NOMO-1 treated with dmso at 0.1 percent for 144 hours (cell line): Measurements from ENCODE around the gene ADAMTS17.

ENCODE experiments used
- DNase-seq: peaks from one replicate; lab custom pipeline; 2025; ENCODE audit not compliant: unreplicated experiment; lab: John Stamatoyannopoulos, UW

The ADAMTS17 gene

DNA sequence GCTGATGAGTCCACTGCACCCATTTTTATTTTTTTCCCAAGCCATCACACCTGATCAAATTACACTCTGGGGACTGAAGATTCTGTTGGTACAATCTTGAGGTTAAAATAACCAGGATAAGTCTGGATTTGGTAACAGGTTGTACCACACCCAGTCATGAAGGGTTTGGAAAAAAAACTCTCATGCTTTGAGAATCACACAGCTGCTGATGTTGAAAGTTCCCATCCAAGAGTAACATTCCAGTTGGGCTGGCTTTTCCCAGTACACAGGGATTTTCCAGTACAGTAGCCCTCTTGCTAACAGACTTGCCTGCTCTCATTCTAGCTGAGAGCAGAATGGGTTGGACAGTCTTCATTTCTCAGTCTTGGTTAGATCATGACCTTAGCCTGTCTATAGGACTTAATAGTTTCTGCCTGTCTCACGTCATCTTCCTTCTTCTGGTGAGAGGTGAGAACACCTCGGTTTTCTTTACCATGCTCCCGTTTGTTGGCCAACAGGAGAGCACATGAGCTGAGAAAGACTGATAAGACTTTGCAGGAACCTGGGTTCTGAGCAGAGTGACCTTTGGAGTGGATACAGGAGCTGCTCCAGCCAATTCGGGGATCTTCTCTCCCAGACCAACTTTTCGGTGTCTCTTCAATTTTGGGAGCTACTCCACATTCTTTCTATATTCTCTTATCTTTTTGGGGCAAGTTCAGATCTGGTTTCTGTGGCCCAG is 308.5 kb downstream of the ADAMTS17 start:
- DNase-seq = no peak

DNA sequence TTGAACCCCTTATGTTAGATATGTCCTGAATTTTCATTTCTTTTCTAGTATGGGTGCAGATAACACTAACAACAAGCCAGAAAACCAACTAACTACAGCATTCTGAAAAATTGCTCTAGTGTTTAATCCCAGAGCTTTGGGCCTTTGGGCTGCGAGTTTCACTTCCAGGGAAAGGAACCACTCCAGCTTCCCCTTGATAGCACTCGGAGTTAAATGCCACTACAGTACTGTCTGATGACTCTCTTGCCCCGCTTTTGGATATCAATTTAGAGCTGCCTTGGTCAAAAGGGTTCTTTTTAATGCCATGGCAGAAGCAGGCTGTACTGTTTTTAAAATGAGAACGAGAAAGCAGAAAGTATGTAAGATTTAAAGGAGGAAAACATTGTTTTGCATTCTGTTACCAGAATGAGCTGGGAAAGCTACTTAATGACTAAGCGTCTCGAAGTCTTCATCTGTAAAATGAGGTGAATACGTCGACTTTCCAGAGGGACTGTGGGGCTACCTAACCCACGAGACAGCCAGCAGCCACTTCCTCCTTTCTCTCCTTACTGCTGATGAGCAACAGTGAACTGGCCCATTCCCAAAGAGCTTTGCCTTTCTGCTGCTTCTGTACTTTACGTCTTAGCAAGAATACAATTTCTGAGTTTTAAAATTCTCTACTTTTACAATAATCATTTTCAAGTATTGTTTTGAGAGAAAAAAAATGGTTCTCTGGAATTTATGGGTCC is 309.3 kb downstream of the ADAMTS17 start:
- DNase-seq = no peak

DNA sequence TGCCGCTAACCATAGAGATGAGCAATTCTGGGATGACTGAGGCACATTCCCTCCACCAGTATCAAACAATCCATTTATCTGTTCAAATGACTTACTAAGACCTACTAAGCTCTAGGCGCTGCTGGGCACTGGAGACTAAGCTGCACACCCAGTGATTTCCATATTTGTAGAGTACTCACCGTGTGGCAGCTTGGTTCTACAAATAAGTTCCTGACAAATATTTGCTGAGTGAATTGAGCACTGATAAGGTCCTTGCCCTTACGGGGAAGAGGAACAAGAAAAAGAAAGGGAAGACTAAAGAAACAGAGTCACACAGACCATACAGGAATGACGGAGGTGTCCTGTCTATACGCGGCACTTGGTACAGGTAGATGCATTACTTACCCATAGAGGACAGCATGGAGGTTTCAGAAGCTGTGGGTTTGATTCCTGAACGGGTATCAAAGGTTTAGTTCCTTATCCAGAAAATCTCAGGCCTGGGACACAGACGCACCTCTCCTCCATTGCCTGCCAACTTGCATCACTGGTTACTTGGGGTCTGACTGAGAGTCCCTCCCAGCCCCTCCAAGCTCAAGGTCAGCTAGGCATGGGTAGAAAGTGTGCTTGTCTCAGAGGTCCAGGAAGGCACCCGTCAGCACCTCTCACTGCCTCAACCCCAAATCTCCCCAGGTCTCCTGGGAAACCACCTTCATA is 310.0 kb downstream of the ADAMTS17 start:
- no peak for DNase-seq

GRCh38 chr15:100030586-100031229 is 311.1 kb downstream of the ADAMTS17 start:
- DNase-seq = no peak

DNA sequence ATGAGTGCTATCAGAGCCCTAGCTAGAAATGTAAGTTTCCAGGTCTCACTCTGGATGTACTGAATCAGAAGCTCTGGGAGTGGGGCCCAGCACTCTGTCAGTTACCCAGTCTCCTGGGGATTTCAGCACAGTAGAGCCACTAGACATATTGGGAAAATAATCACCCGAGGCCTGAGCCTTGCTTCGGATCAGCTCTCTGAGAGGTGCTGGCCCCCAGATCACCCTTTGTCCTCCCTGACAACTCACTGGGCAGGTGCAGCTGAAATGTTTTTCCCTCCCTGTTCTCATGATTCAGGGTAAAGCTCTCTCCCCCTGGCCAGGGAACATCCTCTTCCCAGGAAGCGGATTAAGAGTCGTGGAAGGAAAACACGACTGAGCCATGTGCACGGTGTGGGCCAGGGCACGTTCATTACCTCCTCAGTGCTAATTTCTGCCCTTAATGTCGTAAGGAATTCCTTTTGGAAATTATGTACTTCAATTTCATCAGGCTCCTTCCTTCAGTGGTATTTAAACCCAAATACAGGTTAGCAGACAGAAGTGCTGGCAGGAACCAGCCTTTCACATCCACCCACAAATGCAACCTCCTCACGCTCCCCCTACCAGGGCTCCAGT is 311.8 kb downstream of the ADAMTS17 start:
- DNase-seq = no peak

DNA sequence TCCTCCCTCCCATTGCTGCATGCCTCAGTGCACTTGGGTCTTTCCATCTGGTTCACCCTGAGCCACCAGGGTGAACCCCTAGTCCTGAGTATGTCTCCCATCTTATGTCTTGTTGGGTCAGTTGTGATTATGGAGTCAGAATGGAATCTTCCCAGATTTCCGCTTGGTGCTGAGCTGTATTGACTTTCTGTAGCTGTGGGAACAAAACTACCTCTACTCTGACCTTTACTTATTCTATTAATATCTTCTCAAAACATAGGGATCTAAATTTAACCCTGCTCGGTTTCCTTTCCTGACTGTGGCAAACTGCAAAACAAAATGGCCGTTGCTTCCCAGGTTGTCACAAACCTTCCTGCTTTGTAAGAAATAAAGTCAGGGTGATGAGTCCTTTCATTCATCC is 312.7 kb downstream of the ADAMTS17 start:
- no peak for DNase-seq

DNA sequence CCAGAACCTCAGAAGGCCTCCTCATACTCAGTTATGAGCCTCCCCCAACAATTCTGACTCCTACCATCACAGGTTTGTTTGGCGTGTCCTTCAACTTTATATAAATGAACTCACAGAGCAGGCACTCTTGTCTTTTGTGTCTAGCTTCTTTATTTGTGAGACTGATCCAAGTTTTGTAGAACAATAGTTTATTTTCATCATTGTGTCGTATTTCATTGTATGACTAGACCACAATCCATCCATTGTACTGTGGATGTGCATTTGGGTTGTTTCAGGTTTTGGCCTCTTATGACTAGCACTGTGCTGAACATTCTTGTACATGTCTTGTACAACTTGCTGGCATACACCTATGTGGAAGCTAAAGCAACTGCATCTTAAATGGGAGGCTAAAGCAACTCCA is 315.7 kb downstream of the ADAMTS17 start:
- DNase-seq = no peak

GRCh38 chr15:100022806-100023205 is 319.0 kb downstream of the ADAMTS17 start:
- no peak for DNase-seq

GRCh38 chr15:100022391-100022790 is 319.4 kb downstream of the ADAMTS17 start:
- no peak for DNase-seq

- DNase-seq = no peak
These were observed 320.1 kb downstream of the ADAMTS17 start for GRCh38 chr15:100021653-100022052.

GRCh38 chr15:100020614-100021013 is 321.2 kb downstream of the ADAMTS17 start:
- DNase-seq = no peak

- DNase-seq = no peak
These were observed 321.6 kb downstream of the ADAMTS17 start for GRCh38 chr15:100020189-100020588.

- no peak for DNase-seq
These were observed 322.2 kb downstream of the ADAMTS17 start for GRCh38 chr15:100019601-100020000.

- DNase-seq = no peak
These were observed 323.6 kb downstream of the ADAMTS17 start for GRCh38 chr15:100018191-100018590.

- DNase-seq = no peak
These were observed 324.6 kb downstream of the ADAMTS17 start for GRCh38 chr15:100017140-100017539.

GRCh38 chr15:100016632-100017031 is 325.1 kb downstream of the ADAMTS17 start:
- no peak for DNase-seq

DNA sequence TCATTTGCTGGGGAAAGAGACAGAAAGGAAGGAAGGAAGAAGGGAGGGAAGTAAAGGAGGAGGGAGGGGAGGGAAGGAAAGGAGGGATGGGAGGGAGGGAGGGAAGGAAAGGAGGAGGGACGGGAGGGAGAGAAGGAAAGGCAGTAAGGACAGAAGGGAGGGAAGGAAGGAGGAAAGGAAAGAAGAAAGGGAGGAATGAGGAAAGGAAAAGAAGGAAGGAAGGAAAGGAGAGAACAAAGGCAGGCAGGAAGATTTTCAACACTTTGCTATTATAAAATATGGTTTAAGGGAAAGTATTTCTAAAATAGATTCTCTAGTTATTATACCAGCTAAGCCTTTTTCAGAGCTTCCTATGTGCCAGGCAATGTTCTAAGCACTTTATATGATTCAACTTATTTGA is 330.5 kb downstream of the ADAMTS17 start:
- DNase-seq = no peak

DNA sequence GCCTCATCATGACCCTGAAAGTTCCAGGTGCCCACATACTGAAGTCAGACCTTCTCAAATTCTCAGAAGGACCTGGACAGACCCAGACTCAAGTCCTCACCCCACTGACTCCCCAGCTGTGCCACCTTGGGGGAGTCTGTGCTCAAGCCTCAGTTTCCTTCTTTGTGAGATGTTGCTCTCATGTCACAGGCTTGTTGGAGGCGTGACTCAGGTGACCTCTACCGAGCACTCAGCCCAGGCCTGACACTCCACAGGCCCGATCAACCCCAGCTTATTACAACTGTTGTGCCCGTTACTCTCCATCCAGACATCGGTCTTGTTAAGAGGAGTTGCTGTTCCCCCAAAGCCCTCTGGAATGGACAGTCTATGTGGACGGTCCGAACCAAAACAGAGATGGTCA is 332.4 kb downstream of the ADAMTS17 start:
- DNase-seq = no peak

GRCh38 chr15:100008258-100008657 is 333.5 kb downstream of the ADAMTS17 start:
- no peak for DNase-seq

- DNase-seq = no peak
These were observed 334.2 kb downstream of the ADAMTS17 start for GRCh38 chr15:100007609-100008008.

- no peak for DNase-seq
These were observed 336.1 kb downstream of the ADAMTS17 start for GRCh38 chr15:100005715-100006114.
